Measurements from ENCODE around the gene XYLT1. TPM values are rescaled to one million over a fixed set of nuclear protein-coding genes. Genes with fewer than 3 reads are reported as not detected.

XYLT1 gene
- polyA plus RNA-seq, 1 donor from 2014 or later, result 3.3 TPM

GRCh38 chr16:17468611-17469010, 2.1 kb downstream of the XYLT1 start:
- Histone ChIP-seq H3K4me3 (ENCODE audit: low read length) (peak overlapping the region; percentile 75), H3K27me3 (ENCODE audit: insufficient read depth, low read depth, low read length) (no peaks in the 10 kb centered on the region), H3K9me2 (ENCODE audit: insufficient read depth, low read length) (no peaks in the 10 kb centered on the region), H4K20me1 (ENCODE audit: insufficient read depth) (no peaks in the 10 kb centered on the region), H3K36me3 (ENCODE audit: insufficient read depth, low read length) (no peaks in the 10 kb centered on the region), H3K27ac (ENCODE audit: low read length) (no peak overlapping the region), H3K9me3 (ENCODE audit: low read length) (no peaks in the 10 kb centered on the region), H2AFZ (ENCODE audit: low read depth, low read length) (no peak overlapping the region), H3K79me2 (replicated peaks; ENCODE audit: insufficient read depth, low read length) (peaks cover 54% of the 10 kb centered on the region), H3K4me2 (ENCODE audit: low read length) (peak overlapping the region; percentile 97), H3K9ac (ENCODE audit: low read length) (peak overlapping the region; percentile 76), H3F3A (ENCODE audit: insufficient read depth, low read length, poor library complexity, severe bottlenecking) (no peaks in the 10 kb centered on the region)
- TF ChIP-seq TAF1 (IDR thresholded peaks at IDR 0.05; ENCODE audit: low read depth) (no peak), SMC3 (conservative IDR thresholded peaks at IDR 0.05; ENCODE audit: poor library complexity) (no peak), POLR2AphosphoS5 (IDR thresholded peaks at IDR 0.05) (no peak), CTCF (IDR thresholded peaks at IDR 0.05; ENCODE audit: poor library complexity, severe bottlenecking) (no peak)

- H2AFZ ChIP-seq (ENCODE audit: low read depth, low read length), result no peak overlapping the region
- H3K27me3 ChIP-seq (ENCODE audit: insufficient read depth, low read depth, low read length), result no peaks in the 10 kb centered on the region
- peaks cover 59% of the 10 kb centered on the region for H3K79me2 ChIP-seq (replicated peaks; ENCODE audit: insufficient read depth, low read length)
- peak overlapping the region; percentile 75 for H3K4me3 ChIP-seq (ENCODE audit: low read length)
- H3K4me2 ChIP-seq (ENCODE audit: low read length), result peak overlapping the region; percentile 97
- no peaks in the 10 kb centered on the region for H3F3A ChIP-seq (ENCODE audit: insufficient read depth, low read length, poor library complexity, severe bottlenecking)
- no peaks in the 10 kb centered on the region for H4K20me1 ChIP-seq (ENCODE audit: insufficient read depth)
- H3K9me2 ChIP-seq (ENCODE audit: insufficient read depth, low read length), result no peaks in the 10 kb centered on the region
- H3K9me3 ChIP-seq (ENCODE audit: low read length), result no peaks in the 10 kb centered on the region
- peak overlapping the region; percentile 76 for H3K9ac ChIP-seq (ENCODE audit: low read length)
- H3K36me3 ChIP-seq (ENCODE audit: insufficient read depth, low read length), result no peaks in the 10 kb centered on the region
- H3K27ac ChIP-seq (ENCODE audit: low read length), result no peak overlapping the region
- TF ChIP-seq EP300 (conservative IDR thresholded peaks at IDR 0.05; ENCODE audit: poor library complexity, severe bottlenecking), result no peak
- peak; percentile 95 for TF ChIP-seq RAD21 (conservative IDR thresholded peaks at IDR 0.05)
- TF ChIP-seq SMC3 (conservative IDR thresholded peaks at IDR 0.05; ENCODE audit: poor library complexity), result peak; percentile 96
- TF ChIP-seq CTCF (IDR thresholded peaks at IDR 0.05; ENCODE audit: poor library complexity, severe bottlenecking), result peak; percentile 91
- TF ChIP-seq MXI1 (conservative IDR thresholded peaks at IDR 0.05; ENCODE audit: poor library complexity, severe bottlenecking), result peak; percentile 32
These were observed 2.7 kb downstream of the XYLT1 start for GRCh38 chr16:17467923-17468540.

- no peaks in the 10 kb centered on the region for H3K27me3 ChIP-seq (ENCODE audit: insufficient read depth, low read depth, low read length)
- no peaks in the 10 kb centered on the region for H4K20me1 ChIP-seq (ENCODE audit: insufficient read depth)
- no peak for TF ChIP-seq REST (IDR thresholded peaks at IDR 0.05; ENCODE audit: borderline replicate concordance)
- TF ChIP-seq TAF1 (IDR thresholded peaks at IDR 0.05; ENCODE audit: low read depth), result no peak
- TF ChIP-seq POLR2AphosphoS5 (IDR thresholded peaks at IDR 0.05), result no peak
- no peak for TF ChIP-seq CTCF (IDR thresholded peaks at IDR 0.05; ENCODE audit: poor library complexity, severe bottlenecking)
- TF ChIP-seq SMC3 (conservative IDR thresholded peaks at IDR 0.05; ENCODE audit: poor library complexity), result no peak
- TF ChIP-seq EZH2 (IDR thresholded peaks at IDR 0.05; ENCODE audit: borderline replicate concordance, insufficient read depth, low read length, poor library complexity, severe bottlenecking), result no peak
- no peak for TF ChIP-seq MXI1 (conservative IDR thresholded peaks at IDR 0.05; ENCODE audit: poor library complexity, severe bottlenecking)
- TF ChIP-seq RAD21 (conservative IDR thresholded peaks at IDR 0.05), result no peak
- no peak for TF ChIP-seq EP300 (conservative IDR thresholded peaks at IDR 0.05; ENCODE audit: poor library complexity, severe bottlenecking)
- peak overlapping the region; percentile 97 for H3K4me2 ChIP-seq (ENCODE audit: low read length)
- peaks cover 71% of the 10 kb centered on the region for H3K79me2 ChIP-seq (replicated peaks; ENCODE audit: insufficient read depth, low read length)
- H2AFZ ChIP-seq (ENCODE audit: low read depth, low read length), result no peak overlapping the region
- no peaks in the 10 kb centered on the region for H3K36me3 ChIP-seq (ENCODE audit: insufficient read depth, low read length)
- H3K9me2 ChIP-seq (ENCODE audit: insufficient read depth, low read length), result no peaks in the 10 kb centered on the region
- H3K4me3 ChIP-seq (ENCODE audit: low read length), result peak overlapping the region; percentile 75
- no peaks in the 10 kb centered on the region for H3F3A ChIP-seq (ENCODE audit: insufficient read depth, low read length, poor library complexity, severe bottlenecking)
- peak overlapping the region; percentile 76 for H3K9ac ChIP-seq (ENCODE audit: low read length)
- no peaks in the 10 kb centered on the region for H3K9me3 ChIP-seq (ENCODE audit: low read length)
- no peak overlapping the region for H3K27ac ChIP-seq (ENCODE audit: low read length)
These were observed 3.9 kb downstream of the XYLT1 start for GRCh38 chr16:17466876-17467275.
